Omental fat pad (tissue), 4 donors: ENCODE results near the gene PRRG3. TPM values are rescaled to one million over a fixed set of nuclear protein-coding genes. Genes with fewer than 3 reads are reported as not detected.

ENCODE experiments used
- ATAC-seq: fragments of 150-250 bp; one replicate; pipeline ENCODE4 v1.9.1; 2016; ENCODE audit warnings: mild to moderate bottlenecking, moderate library complexity; ENCODE audit not compliant: low FRiP score
- DNase-seq: peaks from one replicate; pipeline ENCODE4 v3.0.0-alpha.2; 2019; ENCODE audit warnings: low spot score
- total RNA-seq, 4 donors: library from RNA; depleted of rRNA; stranded (reverse); fragments of >200 nt; gene quantifications; one replicate each; pipeline ENCODE4 v1.1.0, GENCODE V29; 2016
- TF ChIP-seq, protein P1 (sequence below), 3 donors: fragments of 450-650 bp; IDR thresholded peaks; one replicate each; pipeline ENCODE4 v1.5.1; 2016 to 2017; ENCODE audit warnings: antibody characterized with exemption in 3 of 3, mild to moderate bottlenecking in 3 of 3, moderate library complexity in 2 of 3

Gene PRRG3
- 1 to 10 TPM in 2 of 4 donors, under 1 TPM in 1, not detected in 1; 0.06 to 1.3 (median 1.2) TPM for total RNA-seq

DNA sequence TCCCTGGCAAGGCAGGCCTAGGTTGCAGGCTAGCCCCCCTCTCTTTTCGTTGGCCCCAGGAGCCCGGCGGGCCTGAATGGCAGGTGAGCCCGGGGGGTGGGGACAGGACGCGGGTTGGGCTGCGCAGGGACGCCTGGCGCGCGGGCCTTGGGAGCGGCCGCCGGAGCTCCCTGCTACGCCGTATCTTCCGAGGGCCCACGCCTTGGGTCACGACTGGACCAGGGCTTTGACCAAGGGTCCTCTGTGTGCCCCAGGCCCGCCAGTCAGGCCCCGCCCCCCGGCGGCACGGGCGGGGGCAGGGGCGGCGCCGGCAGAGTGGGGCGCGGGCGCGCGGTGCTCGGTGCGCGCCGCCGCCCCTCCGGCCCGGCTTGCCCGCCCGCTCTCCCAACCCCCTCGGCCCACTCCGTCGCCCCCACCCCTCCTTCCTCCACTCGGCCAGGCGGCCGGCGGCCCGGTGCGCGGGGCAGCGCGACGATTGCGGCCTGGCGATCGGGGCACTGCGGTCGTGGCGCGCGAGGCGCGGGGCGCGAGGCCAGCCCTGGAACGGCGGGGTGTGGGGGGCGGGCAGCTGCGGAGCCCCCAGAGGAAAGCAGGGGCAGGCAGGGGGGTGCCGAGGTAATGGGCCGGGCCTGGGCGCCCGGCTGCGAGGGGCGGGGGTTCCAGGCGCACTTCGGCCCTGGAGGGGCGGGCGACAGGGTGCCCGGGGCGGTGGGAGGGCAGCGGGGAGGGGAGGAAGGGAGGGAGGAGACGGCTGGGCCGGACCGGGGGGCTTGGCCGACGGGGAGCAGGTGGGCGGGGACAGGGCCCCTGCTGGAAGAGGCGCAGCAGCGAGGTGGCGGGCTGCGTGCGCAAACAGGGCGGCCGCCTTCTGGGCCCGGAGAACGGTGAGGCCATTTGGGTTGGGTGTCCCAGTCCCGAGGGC lies at the start of gene PRRG3:
PRRG3 (plus strand) TSS at position 798 of the 922 bp plus-strand sequence. CDS start 3,357 bp downstream, outside the sequence.
- TF ChIP-seq, protein P1, sequence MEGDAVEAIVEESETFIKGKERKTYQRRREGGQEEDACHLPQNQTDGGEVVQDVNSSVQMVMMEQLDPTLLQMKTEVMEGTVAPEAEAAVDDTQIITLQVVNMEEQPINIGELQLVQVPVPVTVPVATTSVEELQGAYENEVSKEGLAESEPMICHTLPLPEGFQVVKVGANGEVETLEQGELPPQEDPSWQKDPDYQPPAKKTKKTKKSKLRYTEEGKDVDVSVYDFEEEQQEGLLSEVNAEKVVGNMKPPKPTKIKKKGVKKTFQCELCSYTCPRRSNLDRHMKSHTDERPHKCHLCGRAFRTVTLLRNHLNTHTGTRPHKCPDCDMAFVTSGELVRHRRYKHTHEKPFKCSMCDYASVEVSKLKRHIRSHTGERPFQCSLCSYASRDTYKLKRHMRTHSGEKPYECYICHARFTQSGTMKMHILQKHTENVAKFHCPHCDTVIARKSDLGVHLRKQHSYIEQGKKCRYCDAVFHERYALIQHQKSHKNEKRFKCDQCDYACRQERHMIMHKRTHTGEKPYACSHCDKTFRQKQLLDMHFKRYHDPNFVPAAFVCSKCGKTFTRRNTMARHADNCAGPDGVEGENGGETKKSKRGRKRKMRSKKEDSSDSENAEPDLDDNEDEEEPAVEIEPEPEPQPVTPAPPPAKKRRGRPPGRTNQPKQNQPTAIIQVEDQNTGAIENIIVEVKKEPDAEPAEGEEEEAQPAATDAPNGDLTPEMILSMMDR (IDR thresholded peaks at IDR 0.05): no peak
- ATAC-seq: peak; percentile 25
- DNase-seq: no peak

DNA sequence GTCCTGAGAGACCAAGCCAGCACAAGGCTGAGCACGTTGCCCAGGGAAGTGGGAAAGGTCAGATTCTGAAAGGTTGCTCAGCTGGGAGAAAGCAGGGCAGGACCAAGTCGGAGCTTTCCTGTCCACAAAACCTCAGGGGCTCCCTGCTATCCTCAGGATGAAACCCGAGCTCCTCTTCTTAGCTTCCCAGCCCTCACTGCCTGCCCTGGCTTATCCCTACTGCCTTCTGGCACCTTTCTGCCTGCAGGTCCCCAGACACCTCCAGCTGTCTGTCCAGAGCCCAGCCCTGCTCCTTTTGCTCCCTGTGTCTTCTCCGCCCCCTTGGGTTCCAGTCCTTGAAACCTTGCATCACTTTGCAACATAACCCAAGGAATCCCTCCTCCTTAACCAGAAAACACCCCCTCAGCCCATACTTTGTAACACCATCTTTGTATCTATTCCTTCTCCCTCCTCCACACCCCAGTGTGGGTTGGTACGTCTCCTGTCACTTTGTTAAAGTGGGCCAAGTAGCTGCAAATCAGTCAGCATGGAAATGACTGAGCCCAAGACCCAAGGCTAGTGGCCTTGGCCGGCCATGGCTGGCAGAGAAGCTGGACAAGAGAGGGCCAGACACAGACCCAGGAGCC lies 20.0 kb upstream of the PRRG3 start:
- ATAC-seq (no peak), DNase-seq (no peak)

GRCh38 chrX:151676196-151676595 lies 19.1 kb upstream of the PRRG3 start:
- TF ChIP-seq, protein P1 (IDR thresholded peaks at IDR 0.05): no peak
- ATAC-seq (no peak), DNase-seq (no peak)

More for the DNA sequence above, 20.0 kb upstream of the PRRG3 start:
- TF ChIP-seq, protein P1 (IDR thresholded peaks at IDR 0.05): no peak

- peak; percentile 71 for ATAC-seq
- DNase-seq: no peak
Measured at GRCh38 chrX:151679798-151680402, 15.4 kb upstream of the PRRG3 start.

GRCh38 chrX:151680805-151681204 lies 14.5 kb upstream of the PRRG3 start:
- ATAC-seq (no peak), DNase-seq (no peak)
- TF ChIP-seq, protein P1 (IDR thresholded peaks at IDR 0.05): no peak

More at GRCh38 chrX:151679798-151680402, 15.4 kb upstream of the PRRG3 start:
- TF ChIP-seq, protein P1 (IDR thresholded peaks at IDR 0.05): no peak

DNA sequence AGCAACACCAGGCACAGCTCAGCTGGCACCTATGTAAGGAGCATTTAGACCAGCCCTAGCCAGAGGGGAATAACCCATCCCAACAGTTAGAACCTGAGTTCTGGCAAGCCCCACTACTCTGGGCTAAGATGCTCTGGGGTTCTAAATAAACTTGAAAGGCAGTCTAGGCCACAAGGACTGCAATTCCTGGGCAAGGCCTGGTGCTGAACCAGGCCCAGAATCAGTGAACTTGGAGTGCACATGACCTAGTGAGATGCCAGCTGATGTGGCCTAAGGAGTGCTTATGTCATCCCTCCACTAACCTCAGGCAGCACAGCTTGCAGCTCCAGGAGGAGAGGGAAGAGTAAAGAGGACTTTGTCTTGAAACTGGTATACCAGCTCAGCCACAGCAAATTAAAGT lies 7.6 kb upstream of the PRRG3 start:
- TF ChIP-seq, protein P1 (IDR thresholded peaks at IDR 0.05): no peak
- DNase-seq (no peak), ATAC-seq (no peak)
